Liver (tissue), 9 donors: Measurements from ENCODE around the gene BLOC1S1. TPM values are rescaled to one million over a fixed set of nuclear protein-coding genes. Genes with fewer than 3 reads are reported as not detected.
A peak's percentile ranks its signal among the peaks of the same experiment; 100 is the strongest.

Source experiments
- DNase-seq: peaks from one replicate; pipeline ENCODE4 v3.0.0-alpha.2; 2017; ENCODE audit warnings: low spot score
- H3K27ac ChIP-seq, 2 donors: one replicate each; pipeline ENCODE4 v1.7.0; 2013; ENCODE audit warnings: inconsistent platforms in 2 of 2, low read length in 2 of 2, control low read depth in 1 of 2, low read depth in 1 of 2, mild to moderate bottlenecking in 1 of 2
- H3K27me3 ChIP-seq, 4 donors: one replicate each; pipeline versions ENCODE4 v1.6.1 to v1.7.0; 2013; ENCODE audit warnings: low read length in 3 of 4, inconsistent platforms in 1 of 4, mild to moderate bottlenecking in 1 of 4, moderate library complexity in 1 of 4; ENCODE audit not compliant: control insufficient read depth in 4 of 4, insufficient read depth in 4 of 4
- H3K36me3 ChIP-seq, 4 donors: one replicate each; pipeline versions ENCODE4 v1.6.1 to v1.7.0; 2013; ENCODE audit warnings: low read length in 3 of 4, mild to moderate bottlenecking in 3 of 4, low read depth in 1 of 4, moderate library complexity in 1 of 4; ENCODE audit not compliant: control insufficient read depth in 4 of 4, insufficient read depth in 3 of 4
- H3K4me1 ChIP-seq, 4 donors: one replicate each; pipeline versions ENCODE4 v1.6.1 to v1.7.0; 2013; ENCODE audit warnings: low read length in 3 of 4, mild to moderate bottlenecking in 3 of 4, moderate library complexity in 1 of 4; ENCODE audit not compliant: control insufficient read depth in 4 of 4, insufficient read depth in 4 of 4
- H3K4me3 ChIP-seq, 3 donors: one replicate each; pipeline versions ENCODE4 v1.6.1 to v1.7.0; 2013; ENCODE audit warnings: low read length in 3 of 3, control low read depth in 1 of 3, low read depth in 1 of 3, mild to moderate bottlenecking in 1 of 3
- H3K9ac ChIP-seq, 2 donors: one replicate each; pipeline ENCODE4 v1.7.0; 2013; ENCODE audit warnings: low read length in 2 of 2, mild to moderate bottlenecking in 2 of 2, moderate library complexity in 2 of 2, control low read depth in 1 of 2, low read depth in 1 of 2
- H3K9me3 ChIP-seq, 4 donors: one replicate each; pipeline versions ENCODE4 v1.6.1 to v1.7.0; 2013; ENCODE audit warnings: low read length in 3 of 4; ENCODE audit not compliant: control insufficient read depth in 4 of 4
- ATF3 ChIP-seq: IDR thresholded peaks from 2 replicates; pipeline ENCODE4 v1.6.1; 2016; ENCODE audit warnings: antibody characterized with exemption
- EGR1 ChIP-seq, 2 donors: IDR thresholded peaks; 2 replicates each; pipeline ENCODE4 v1.6.1; 2016 to 2018; ENCODE audit warnings: antibody characterized with exemption in 2 of 2, low read depth in 2 of 2
- MAX ChIP-seq: IDR thresholded peaks from 2 replicates; pipeline ENCODE4 v1.6.1; 2016; ENCODE audit warnings: antibody characterized with exemption
- RXRA ChIP-seq, 2 donors: IDR thresholded peaks; 2 replicates each; pipeline ENCODE4 v1.6.1; 2017 to 2018; ENCODE audit warnings: antibody characterized with exemption in 2 of 2, mild to moderate bottlenecking in 1 of 2
- TAF1 ChIP-seq: conservative IDR thresholded peaks from 2 replicates; pipeline ENCODE4 v1.6.1; 2016; ENCODE audit warnings: antibody characterized with exemption, mild to moderate bottlenecking
- YY1 ChIP-seq: IDR thresholded peaks from 2 replicates; pipeline ENCODE4 v1.6.1; 2016; ENCODE audit warnings: antibody characterized with exemption, mild to moderate bottlenecking
- ZBTB33 ChIP-seq: IDR thresholded peaks from 2 replicates; pipeline ENCODE4 v1.6.1; 2016; ENCODE audit warnings: antibody characterized with exemption
- WGBS: extraction: QIAGEN DNeasy Blood & Tissue Kit; methylation state at CpG from one replicate; pipeline ENCODE4 v1.1.7; 2013; 5-methylcytosine and 5-hydroxymethylcytosine counted together
- polyA plus RNA-seq, 2 donors: library from polyadenylated mRNA; stranded (reverse) in 1 of 2; unstranded in 1 of 2; fragments of 200-250 nt in 1 of 2; fragments of >200 nt in 1 of 2; fragmentation: Nextera tagmentation in 1 of 2; extraction: Ambion mirVana in 1 of 2; gene quantifications; one replicate each; pipeline versions ENCODE4 v1.2.1 to v1.2.3, GENCODE V29; 2013 to 2015
- total RNA-seq, 2 donors: library from RNA; depleted of rRNA; stranded (reverse); fragments of >200 nt; gene quantifications; one replicate each; pipeline ENCODE4 v1.2.3, GENCODE V29; 2014
- donor health status: healthy.
- donor health status: healthy.
- donor health status: healthy.
- donor health status: healthy.
- donor health status: healthy.

The BLOC1S1 gene
- total and polyA plus RNA-seq, 4 donors, result 43.7 to 150 (median 115) TPM

- Histone ChIP-seq H3K27ac (peak overlapping the region; percentile 93 to 96), H3K4me1 (peaks cover 2 to 26% (median 15%) of the 10 kb centered on the region in 4 donors), H3K9ac (peak overlapping the region; percentile 68 to 95), H3K27me3 (no peaks in the 10 kb centered on the region), H3K9me3 (no peaks in the 10 kb centered on the region), H3K36me3 (peaks cover 0 to 8% (median 5%) of the 10 kb centered on the region in 4 donors), H3K4me3 (peak overlapping the region; percentile 55 to 71 (median 66))
- DNase-seq, result no peak
- TF ChIP-seq ZBTB33, result no peak
- TF ChIP-seq YY1, result no peak
- TF ChIP-seq RXRA (IDR thresholded peaks at IDR 0.05), result no peak
- no peak for TF ChIP-seq TAF1
- 52% methylated on average over 19 of the region's 19 CpGs for WGBS
These were observed 14.3 kb downstream of the BLOC1S1 start for GRCh38 chr12:55729819-55730818.

- H3K9me3 ChIP-seq, result no peaks in the 10 kb centered on the region
These were observed 16.4 kb downstream of the BLOC1S1 start for GRCh38 chr12:55732288-55732687.

More at GRCh38 chr12:55732288-55732687, 16.4 kb downstream of the BLOC1S1 start:
- DNase-seq, result no peak
- Histone ChIP-seq H3K9ac (no peak overlapping the region), H3K4me1 (peaks cover 2 to 22% (median 12%) of the 10 kb centered on the region in 4 donors), H3K27ac (no peak overlapping the region), H3K36me3 (no peaks in the 10 kb centered on the region), H3K4me3 (no peak overlapping the region), H3K27me3 (no peaks in the 10 kb centered on the region)
- TF ChIP-seq EGR1 (IDR thresholded peaks at IDR 0.05; ENCODE audit: low read depth in 2 of 2) (no peak), ZBTB33 (no peak), MAX (no peak), ATF3 (no peak)
- 87% methylated on average over 4 of the region's 4 CpGs for WGBS
